Activated gamma-delta T cell (primary cell): Measurements from ENCODE around the gene SERINC5.
"Not testable (repeated sequence)": the region's sequence is repeated elsewhere in the genome, so short reads cannot be mapped to it uniquely, and the experiment has no call there.

Experiments
- DNase-seq: peaks from one replicate; lab custom pipeline; 2025; lab: John Stamatoyannopoulos, UW

The SERINC5 gene

DNA sequence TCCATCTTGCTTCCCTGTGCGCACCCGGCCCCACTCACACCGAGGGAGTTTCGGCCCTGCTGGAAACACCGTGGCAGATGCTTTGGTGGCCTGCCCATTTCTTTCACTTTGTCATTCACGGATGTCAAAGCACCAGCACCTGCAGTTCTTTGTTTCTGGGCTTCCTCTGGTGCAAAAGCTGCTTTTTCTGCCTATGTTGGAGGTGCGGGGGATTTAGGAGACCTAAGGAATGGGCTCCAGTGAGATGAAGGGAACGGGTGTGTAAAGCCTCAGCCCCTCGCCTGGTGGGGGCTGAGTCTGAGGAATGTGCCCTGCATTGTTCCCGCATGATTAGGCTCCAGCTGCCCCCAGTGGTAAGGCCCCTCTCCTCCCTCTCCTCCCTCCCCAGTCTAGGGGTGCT lies 158.4 kb downstream of the SERINC5 start:
- DNase-seq, result no peak

DNA sequence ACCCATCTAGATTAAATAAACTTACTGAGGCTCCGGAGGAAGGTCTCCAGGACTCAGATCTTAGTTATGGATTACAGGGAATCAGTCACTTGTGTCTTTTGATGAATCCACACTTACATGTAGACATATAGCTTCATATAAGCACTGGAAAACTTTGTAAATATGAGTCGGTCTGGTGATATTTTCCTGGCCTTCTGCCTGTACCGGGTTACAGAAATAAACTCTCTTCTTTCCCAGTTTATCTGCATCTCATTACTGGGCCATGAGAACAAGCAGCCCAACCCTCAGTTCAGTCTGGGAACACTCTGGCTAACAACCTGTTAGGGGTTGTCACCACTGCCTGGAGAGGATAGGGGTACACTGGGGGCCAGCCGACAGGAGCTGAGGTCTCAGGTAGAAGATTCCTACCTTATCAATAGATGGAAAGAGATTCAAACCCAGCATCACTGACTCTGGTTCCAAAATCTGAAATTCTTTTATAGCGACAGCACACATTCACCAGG lies 161.6 kb downstream of the SERINC5 start:
- DNase-seq, result no peak

DNA sequence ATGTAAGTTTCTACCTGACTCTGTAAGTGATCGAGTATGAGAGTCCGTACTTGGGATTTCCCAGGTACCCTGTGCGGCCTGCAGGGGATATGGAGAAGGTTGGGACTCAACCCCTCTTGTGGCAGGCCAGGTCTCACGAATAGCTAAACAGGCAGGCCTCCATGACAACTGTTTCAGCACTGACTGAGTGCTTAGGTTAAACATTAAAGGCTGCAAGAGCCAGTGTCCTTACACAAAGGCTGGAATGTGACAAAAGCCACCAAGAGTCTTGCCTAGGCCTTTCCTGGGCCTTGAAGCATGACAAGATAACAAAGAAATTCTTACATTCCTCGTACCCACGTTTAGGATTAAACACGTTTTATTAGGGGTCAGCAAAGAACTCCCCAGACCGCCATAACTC lies 162.1 kb downstream of the SERINC5 start:
- DNase-seq, result no peak

DNA sequence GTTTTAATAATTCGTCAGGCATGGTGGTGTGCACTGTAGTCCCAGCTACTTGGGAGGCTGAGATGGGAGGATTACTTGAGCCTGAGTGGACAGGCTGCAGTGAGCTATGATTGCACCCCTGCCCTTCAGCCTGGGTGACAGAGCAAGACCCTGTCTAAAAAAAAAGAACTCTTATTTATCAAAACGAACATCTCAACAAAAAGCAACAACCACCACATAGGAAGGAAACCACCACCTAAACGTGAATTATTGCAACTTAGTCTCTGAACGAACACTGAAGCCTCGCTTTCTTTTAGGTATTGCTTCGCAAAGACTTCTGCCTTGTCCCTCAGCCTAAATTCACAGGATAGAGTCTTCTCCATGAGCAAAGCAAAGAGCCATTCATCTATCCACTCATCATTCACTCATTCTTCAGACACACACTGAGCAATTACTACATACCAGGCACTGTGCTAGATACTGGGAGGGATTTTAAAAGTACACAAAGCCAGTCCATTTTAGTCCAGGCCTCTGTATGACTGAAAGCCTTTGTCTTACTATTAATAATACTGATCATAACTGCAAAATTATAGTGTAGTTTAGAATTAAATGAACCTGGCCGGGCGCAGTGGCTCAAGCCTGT lies 163.3 kb downstream of the SERINC5 start:
- no peak for DNase-seq

DNA sequence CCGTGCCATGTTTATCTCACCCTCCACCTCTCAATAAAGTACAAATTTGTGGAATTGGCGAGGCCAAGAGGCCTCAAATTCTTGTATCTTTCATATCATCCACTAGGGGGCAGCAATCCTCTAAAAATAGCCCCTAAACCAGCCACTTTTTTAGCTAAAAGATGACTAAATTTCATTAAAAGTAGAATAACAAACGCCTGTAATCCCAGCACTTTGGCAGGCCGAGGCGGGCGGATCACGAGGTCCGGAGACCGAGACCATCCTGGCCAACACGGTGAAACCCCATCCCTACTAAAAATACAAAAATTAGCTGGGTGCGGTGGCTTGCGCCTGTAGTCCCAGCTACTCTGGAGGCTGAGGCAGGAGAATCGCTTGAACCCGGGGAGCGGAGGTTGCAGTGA lies 164.1 kb downstream of the SERINC5 start:
- DNase-seq, result not testable (repeated sequence)

DNA sequence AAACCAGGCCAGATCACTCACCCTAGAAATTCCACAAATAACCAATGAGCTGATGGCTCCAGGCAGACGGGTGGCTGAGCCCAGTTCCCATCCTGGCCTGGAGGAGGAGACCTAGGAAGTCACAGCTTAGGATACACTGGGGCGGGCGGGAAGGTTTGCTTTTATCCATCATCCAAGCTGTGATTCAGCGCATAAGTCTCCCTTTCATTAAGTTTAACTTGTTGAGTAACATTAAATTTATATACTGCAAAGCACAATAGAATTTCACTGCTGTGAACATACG lies 165.0 kb downstream of the SERINC5 start:
- no peak for DNase-seq

DNA sequence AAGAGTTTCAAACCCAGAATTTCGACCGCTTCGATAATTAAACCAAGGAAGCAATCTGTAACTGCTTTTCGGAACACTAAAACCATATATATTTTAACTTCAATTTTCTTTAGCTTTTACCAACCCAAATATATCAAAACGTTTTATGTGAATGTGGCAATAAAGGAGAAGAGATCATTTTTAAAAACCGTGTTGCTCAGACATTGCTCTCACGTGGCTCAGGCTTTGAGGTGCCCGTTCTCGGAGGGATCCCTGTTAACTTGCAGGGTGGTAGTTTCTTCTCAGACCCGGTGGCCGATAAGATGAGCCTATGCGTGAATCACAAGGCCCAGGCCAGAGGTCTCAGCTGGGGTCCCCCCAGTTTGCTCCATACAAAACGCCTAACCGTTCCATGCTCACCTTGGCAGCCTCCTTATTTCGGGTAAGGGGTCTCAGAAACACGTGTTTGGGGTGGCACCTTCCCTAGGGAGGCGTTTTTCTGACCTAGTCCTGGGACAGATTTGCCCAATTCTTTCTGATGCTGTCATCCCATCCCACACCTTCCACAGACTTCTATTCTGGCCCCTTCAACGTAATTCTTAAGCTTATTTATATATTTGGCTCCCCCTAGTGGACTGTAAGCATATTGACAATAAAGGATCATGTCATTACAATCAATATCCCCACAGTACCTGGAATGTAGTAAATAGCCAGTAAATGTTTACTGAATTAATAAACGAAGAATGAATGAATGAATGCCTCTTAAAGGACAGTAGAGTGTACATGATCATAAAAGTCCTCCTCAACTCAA lies 172.6 kb downstream of the SERINC5 start:
- DNase-seq, result no peak

DNA sequence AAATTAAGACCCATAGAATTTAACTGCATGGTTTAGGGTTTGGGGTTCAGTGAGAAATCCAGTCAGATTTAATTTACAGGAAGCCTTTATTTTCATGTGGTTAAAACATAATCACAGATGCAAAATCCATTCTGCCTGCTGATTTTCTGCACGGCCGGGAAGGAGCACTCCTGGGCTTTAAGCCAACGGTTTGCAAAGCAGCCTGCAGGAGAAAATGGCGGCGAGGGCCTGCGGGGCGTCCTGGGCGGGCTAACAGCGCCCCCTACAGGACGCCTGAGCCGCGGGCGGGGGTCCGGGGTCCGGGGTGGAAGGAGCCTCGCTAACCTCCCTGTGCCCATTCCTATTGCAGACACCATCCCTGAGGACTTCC lies 173.1 kb downstream of the SERINC5 start:
- peak; percentile 12 for DNase-seq

DNA sequence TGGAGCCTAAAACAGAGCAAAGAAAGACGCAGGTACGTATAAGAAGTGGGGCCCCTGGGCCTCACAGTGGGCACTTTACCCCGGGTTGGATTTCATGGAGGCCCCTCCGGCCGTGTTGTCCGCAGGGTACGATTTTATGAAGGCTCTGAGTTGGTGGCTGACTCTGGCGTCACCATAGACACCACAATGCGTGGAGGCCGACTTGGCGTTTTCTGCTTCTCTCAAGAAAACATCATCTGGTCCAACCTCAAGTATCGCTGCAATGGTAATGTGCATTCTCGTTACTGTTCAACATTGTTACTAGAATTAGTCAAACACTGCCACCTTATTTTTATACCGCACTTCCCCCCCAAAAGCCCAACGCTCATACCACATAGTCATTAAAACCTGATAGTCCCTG lies 173.6 kb downstream of the SERINC5 start:
- DNase-seq, result no peak

DNA sequence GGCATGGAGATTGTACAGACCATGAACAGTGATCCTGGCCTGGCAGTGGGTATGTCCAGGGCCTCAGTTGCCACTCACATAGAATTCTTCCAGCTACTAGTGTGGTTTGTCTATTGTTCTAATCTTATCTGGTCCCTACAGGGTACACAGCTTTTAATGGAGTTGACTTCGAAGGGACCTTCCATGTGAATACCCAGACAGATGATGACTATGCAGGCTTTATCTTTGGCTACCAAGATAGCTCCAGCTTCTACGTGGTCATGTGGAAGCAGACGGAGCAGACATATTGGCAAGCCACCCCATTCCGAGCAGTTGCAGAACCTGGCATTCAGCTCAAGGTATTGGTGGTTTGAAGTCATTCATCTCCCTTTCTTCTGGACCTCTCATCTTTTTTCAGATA lies 176.9 kb downstream of the SERINC5 start:
- no peak for DNase-seq

DNA sequence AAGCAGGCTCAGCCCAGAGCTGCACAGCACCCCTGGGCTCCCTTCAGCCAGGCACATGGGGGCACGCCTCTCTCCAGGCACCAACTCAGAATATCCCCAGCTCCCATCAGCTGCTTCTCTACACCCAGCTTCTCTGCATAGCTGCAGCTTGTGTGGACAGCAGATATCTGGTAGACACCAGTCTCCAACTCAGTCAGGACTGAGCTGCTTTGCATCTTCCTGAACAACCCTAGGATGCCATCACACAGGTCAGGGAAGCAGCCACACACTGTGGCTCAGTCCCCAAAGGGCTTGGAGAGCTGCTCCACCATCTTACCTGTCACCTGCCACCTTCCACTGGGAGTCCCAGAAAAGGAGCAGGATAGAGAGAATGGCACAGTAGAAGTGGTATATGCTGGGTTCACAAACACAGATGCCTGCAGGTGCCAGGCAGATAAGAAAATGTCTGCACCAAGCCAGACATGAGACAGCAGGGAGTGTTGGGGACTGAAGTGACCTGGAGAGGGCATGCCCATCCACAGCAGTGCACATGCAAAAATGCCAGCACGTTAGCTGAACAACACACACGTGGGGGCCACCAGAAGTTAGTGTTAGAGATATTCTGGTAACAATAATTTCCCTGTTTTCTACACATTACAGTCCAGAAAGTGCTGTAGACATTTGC lies 178.7 kb downstream of the SERINC5 start:
- no peak for DNase-seq

DNA sequence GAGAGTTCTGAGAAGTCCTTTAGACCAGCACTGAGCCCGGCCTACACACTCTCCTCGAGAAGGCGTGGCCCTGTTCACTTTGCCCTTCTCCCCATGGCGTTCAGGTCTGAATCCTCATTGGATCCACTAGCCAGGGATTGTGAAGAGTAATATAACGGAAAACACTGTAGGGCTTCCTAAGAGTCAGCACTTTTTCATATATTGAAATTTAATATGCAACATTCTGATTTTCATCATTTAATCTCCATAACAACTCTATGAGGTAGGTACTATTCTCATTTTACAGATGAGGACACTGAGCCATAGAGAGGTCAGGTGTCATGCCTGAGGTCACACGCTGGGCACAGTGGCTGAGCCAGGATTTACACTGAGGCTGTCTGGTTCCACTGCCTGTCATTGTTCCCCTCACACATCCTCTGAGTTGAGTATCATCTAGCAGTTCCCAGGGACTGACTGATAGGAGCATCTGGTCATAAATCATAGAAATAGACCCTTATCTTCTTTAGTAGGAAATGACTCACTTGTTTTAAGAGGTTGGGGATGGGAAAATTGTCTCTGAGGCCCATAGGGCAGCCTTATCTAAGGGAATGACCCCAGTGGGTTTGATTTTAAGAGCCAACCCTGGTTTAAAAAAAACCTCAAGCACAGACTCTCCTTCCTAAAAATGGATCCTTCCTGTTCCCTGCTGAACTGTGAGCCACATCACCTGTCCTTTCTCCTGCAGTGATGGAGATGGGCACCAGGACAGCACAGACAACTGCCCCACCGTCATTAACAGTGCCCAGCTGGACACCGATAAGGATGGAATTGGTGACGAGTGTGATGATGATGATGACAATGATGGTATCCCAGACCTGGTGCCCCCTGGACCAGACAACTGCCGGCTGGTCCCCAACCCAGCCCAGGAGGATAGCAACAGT lies 179.5 kb downstream of the SERINC5 start:
- DNase-seq, result no peak

DNA sequence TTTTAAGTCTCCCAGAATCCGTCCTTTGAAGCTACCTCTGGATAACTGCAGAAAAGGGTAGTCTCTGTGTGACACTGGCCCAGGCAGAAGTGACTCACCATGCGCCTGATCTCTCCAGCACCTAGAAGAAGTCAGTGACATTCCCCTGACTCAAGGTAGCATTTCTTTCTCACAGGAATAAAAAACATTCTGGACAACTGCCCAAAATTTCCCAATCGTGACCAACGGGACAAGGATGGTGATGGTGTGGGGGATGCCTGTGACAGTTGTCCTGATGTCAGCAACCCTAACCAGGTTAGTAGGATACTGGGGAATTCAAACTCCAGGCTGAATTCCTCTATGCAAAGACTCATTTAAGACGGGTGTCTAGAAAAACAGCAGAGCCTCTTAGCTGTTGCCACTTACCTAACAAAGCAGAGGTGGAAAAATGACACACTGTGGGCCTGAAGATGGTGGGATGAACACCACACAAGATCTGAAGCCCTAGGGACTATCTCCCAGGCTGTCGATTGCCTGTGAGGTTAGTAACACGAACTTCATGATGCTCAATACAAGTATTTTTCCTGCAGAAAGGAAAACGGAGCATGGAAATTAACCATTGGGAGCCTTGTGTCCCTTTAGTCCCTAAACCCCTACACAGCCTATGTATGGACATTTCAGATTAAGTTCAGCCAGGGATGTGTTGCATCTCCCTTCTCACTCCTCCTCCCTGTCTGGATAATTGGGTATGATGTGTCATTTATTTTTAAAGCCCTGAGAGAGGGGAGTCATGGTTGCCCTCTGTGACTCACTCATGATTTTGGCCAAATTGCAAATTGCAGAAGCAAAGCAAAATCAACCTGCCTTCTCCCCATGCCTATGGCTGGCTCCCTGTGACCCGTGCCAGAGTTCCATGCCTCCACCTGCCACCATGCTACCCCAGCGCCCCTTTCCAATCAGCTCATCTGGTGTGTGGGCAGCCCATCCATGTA lies 183.5 kb downstream of the SERINC5 start:
- no peak for DNase-seq

DNA sequence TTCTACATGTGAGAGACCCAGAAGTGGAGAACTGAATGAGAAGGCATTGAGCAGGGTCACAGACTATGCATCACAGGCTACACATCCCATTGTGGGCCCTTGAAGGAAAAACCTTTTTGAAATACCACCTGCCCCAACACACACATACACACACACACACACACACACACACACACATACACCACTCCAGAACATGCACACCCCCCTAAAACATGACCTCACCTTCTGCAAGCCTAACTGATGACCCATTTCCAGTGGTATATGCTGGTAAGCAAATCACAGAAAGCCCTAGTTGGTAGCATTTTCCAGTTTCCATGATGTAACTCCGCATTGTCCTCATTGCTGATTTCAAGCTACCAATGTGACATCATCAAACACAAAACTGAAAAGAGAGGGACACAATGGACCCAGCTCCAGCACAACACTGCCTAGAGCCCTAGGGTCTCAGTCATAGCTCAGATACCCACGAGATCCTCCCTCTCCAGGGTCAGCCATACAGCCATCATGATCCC lies 184.3 kb downstream of the SERINC5 start:
- no peak for DNase-seq

DNA sequence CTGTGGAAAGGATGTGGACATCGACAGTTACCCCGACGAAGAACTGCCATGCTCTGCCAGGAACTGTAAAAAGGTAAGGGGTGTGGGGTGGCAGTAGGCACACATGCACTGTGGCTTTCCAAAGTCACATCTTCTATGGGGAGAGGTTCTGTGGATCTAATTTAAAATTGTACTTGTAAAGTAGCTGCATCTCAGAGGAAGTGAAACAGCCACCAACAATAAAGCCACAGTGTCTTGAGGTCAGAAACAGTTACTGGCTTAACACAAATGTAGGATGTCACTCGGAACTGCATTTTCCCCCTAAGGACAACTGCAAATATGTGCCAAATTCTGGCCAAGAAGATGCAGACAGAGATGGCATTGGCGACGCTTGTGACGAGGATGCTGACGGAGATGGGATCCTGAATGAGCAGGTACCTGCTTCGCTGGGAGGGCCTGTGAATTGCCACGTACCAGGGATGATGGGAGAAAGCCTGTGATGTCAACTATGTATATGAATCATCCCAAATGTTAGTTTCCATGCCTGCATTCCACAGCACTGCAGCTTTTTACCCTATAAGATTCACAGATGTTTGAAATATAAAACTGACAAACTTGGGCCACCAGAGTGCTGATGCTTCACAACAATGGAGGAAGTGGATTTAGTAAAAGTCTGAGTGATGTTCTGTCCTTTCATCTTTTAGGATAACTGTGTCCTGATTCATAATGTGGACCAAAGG lies 185.4 kb downstream of the SERINC5 start:
- no peak for DNase-seq

DNA sequence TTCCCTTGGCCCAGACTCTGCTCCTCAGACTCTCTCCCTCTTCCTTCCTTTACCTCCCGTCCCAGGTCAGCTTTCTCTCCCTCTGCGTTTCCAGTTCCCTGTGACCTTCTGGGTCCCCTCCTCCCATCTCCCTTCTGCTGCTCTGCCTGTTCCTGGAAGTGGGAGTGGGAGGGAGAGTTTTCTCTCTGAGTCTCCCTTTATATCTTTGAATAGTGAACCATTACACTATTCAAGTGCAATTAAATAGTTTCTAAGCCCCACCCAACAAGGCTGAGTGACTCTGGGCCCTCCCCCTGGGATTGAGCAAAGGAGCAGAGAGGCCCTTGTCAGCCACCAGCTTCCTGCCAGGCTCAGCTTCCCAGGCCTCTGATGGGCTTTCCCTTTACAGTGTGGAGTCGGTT lies 185.9 kb downstream of the SERINC5 start:
- no peak for DNase-seq

DNA sequence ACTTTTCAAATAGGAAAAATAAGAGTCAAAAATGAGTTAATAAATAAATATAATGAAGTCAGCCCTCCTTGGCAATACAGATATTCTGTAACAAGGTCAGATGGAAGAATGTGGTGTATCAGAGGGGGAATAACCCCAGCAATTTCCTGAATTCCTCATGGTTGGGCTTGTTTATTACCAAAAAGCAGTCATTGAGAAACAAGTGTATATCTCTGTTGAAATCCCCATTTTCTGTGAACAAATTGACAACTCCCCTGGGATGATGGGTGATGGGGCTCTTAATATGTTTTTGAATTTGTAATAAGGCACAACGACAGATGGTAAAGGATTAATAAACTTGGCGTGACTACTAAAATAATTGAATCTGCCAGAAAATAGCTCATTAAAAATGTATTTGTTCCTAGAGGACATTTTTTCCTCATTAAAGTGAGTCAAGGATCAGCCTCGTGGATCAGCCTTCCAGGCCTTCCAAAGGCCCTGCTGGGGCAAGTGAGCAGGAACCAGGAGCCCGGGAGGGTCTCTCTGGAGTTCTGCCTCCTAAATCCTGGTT lies 186.5 kb downstream of the SERINC5 start:
- DNase-seq, result no peak

DNA sequence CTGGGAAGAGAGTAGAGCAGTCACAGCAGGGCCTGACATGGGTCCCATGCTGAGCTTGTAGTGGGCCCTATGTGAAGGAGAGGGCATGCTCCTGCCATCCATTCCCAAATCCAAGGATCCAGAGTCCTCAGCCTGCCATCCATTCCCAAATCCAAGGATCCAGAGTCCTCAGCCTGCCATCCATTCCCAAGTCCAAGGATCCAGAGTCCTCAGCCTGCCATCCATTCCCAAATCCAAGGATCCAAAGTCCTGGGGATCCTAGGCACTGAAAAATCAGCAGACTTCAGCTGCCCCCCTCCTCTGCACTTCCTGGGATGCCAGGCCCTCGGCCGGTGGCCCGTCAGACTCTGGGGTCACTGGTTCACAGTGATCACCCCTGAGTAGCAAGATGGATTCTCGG lies 187.1 kb downstream of the SERINC5 start:
- DNase-seq, result no peak

DNA sequence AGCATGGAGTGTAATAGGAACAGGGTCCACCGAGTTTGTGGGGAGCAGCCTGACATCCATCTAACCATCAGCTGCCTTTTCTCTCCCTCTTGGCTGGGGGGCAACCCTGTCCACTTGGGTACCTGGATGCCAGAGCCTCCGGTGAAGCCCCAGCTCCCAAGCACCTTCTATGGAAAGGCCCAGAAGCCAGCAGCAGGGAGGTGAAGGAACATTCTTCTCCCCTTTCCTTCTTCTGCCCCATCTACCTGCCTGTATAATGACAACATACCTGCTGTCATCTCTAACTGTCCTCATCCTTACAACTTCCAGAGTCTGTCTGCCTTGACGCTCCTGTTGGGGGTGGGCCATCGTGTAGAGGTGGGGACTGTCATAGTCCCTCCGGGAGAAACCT lies 187.6 kb downstream of the SERINC5 start:
- no peak for DNase-seq
